Transverse colon (tissue), 4 donors: Measurements from ENCODE around the gene INSL6. TPM values are rescaled to one million over a fixed set of nuclear protein-coding genes. Genes with fewer than 3 reads are reported as not detected.

Experiments used
- DNase-seq: peaks from one replicate; pipeline ENCODE4 v3.0.0-alpha.2; 2019
- H3K27ac ChIP-seq, 4 donors: fragments of 200-600 bp; sonication (generic); 2 replicates each; pipeline ENCODE4 v1.5.1; 2016 to 2018; ENCODE audit warnings: inconsistent platforms in 4 of 4
- H3K27me3 ChIP-seq: fragments of 200-600 bp; sonication (generic); 2 replicates; pipeline ENCODE4 v1.5.1; 2017; ENCODE audit warnings: inconsistent platforms
- H3K36me3 ChIP-seq, 4 donors: fragments of 200-600 bp; sonication (generic); 2 replicates each; pipeline ENCODE4 v1.5.1; 2017 to 2019; ENCODE audit warnings: inconsistent platforms in 4 of 4
- H3K4me1 ChIP-seq, 4 donors: fragments of 200-600 bp; sonication (generic); 2 replicates each; pipeline ENCODE4 v1.5.1; 2017 to 2020; ENCODE audit warnings: inconsistent platforms in 4 of 4
- H3K4me3 ChIP-seq, 4 donors: fragments of 200-600 bp; sonication (generic); 1 replicate in 1 of 4; 2 replicates in 3 of 4; pipeline versions ENCODE4 v1.5.1 to v1.6.1; 2017 to 2019; ENCODE audit warnings: inconsistent platforms in 4 of 4
- H3K9me3 ChIP-seq, 2 donors: fragments of 200-600 bp; sonication (generic); 2 replicates each; pipeline ENCODE4 v1.5.1; 2017 to 2019; ENCODE audit warnings: inconsistent platforms in 2 of 2
- EP300 ChIP-seq: sonication (generic); formaldehyde crosslinking; IDR thresholded peaks from one replicate; pipeline ENCODE4 v1.6.1; 2017; ENCODE audit warnings: antibody characterized with exemption, low read depth
- POLR2A ChIP-seq: fragments of 450-650 bp; IDR thresholded peaks from one replicate; pipeline ENCODE4 v1.6.1; 2016; ENCODE audit warnings: antibody characterized with exemption, mild to moderate bottlenecking, moderate library complexity
- POLR2AphosphoS5 ChIP-seq, 3 donors: sonication (generic); formaldehyde crosslinking; IDR thresholded peaks; one replicate each; pipeline ENCODE4 v1.6.1; 2016; ENCODE audit warnings: antibody characterized with exemption in 3 of 3
- WGBS, 2 donors: methylation state at CpG; one replicate each; pipeline ENCODE4 v1.1.5; 2018; ENCODE audit warnings: low coverage in 1 of 2; 5-methylcytosine and 5-hydroxymethylcytosine counted together
- in situ Hi-C, 4 donors: fragments of 200-750 bp; cut with MboI; loops; one replicate each; pipeline versions ENCODE4 v1.15.0 to v1.15.1; 2017; ENCODE audit warnings: low sequenced_read_pairs in 3 of 4, low pct_ligation_motif_present in 1 of 4, low pct_unique_long_range_greater_than_20kb in 1 of 4
- intact Hi-C: fragments of 100-400 bp; cut with DNase I; formaldehyde crosslinking; loops from one replicate; pipeline ENCODE4 v1.15.1; 2023; ENCODE audit warnings: low total_unique reads
- total RNA-seq, 4 donors: library from RNA; depleted of rRNA; stranded (reverse); fragments of >200 nt; gene quantifications; one replicate each; pipeline ENCODE4 v1.1.0, GENCODE V29; 2016
- TF ChIP-seq, protein P1 (sequence below), 5 experiments: fragments of 200-600 bp in 3 of 5; fragments of 450-650 bp in 2 of 5; sonication (generic) in 3 of 5; IDR thresholded peaks; 1 replicate in 2 of 5; 2 replicates in 3 of 5; pipeline ENCODE4 v1.5.1; 2016 to 2017; ENCODE audit warnings: antibody characterized with exemption in 5 of 5, inconsistent platforms in 3 of 5, mild to moderate bottlenecking in 2 of 5, moderate library complexity in 1 of 5

Gene INSL6
- total RNA-seq, 4 donors from 2014 or later, result not detected

DNA sequence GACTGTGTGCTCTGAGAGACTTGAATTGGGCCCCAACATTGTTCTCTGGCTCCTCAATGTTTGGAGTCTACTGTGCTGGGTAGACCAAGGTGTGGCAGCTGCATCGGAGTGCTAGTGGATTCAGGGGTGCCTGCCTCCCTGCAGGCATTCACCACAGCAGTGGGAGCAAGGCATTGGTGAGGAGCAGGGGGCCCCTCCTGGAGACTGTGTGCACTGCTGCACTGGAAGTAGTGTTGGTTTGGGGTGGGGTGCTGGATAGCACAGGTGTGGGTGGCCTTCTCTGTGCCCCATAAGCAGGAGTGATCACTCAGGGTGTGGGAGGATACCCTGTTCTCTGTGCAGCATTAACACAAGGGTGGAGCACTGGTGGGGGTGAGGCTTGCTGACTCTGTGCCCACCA is 39.2 kb downstream of the INSL6 start:
- H3K36me3 ChIP-seq, result peaks cover 0 to 14% (median 5%) of the 10 kb centered on the region in 4 donors
- no peak for DNase-seq

DNA sequence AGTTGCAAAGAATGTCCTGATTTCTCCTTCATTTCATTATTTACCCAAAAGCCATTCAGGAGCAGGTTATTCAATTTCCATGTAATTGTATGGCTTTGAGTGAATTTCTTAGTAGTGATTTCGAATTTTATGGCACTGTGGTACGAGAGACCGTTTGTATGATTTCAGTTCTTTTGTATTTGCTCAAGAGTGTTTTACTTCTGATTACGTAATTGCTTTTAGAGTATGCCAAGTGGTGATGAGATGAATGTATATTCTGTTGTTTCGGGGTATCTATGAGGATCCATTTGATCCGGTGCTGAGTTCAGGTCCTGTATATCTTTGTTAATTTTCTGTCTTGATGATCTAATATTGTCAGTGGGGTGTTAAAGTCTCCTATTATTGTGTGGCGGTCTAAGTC is 41.2 kb downstream of the INSL6 start:
- DNase-seq, result no peak
- Histone ChIP-seq H3K9me3 (no peaks in the 10 kb centered on the region), H3K4me1 (no peaks in the 10 kb centered on the region), H3K36me3 (peaks cover 0 to 14% (median 5%) of the 10 kb centered on the region in 4 donors), H3K27ac (no peak overlapping the region), H3K27me3 (no peaks in the 10 kb centered on the region), H3K4me3 (no peak overlapping the region)
- WGBS, 2 donors, result 81% methylated on average over 7 of the region's 7 CpGs
- intact Hi-C loops, result no loop called here
- in situ Hi-C loops, result no loop called here
- TF ChIP-seq POLR2A, result no peak
- no peak for TF ChIP-seq EP300
- TF ChIP-seq, protein P1, sequence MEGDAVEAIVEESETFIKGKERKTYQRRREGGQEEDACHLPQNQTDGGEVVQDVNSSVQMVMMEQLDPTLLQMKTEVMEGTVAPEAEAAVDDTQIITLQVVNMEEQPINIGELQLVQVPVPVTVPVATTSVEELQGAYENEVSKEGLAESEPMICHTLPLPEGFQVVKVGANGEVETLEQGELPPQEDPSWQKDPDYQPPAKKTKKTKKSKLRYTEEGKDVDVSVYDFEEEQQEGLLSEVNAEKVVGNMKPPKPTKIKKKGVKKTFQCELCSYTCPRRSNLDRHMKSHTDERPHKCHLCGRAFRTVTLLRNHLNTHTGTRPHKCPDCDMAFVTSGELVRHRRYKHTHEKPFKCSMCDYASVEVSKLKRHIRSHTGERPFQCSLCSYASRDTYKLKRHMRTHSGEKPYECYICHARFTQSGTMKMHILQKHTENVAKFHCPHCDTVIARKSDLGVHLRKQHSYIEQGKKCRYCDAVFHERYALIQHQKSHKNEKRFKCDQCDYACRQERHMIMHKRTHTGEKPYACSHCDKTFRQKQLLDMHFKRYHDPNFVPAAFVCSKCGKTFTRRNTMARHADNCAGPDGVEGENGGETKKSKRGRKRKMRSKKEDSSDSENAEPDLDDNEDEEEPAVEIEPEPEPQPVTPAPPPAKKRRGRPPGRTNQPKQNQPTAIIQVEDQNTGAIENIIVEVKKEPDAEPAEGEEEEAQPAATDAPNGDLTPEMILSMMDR (IDR thresholded peaks at IDR 0.05), result no peak
- TF ChIP-seq POLR2AphosphoS5 (IDR thresholded peaks at IDR 0.05), result no peak

More for the DNA sequence above, 39.2 kb downstream of the INSL6 start:
- WGBS, 2 donors, result 100% methylated on average over 1 of the region's 1 CpG; no CpG with 5 or more reads in 1 of the 2 donors
- Histone ChIP-seq H3K4me3 (no peak overlapping the region), H3K9me3 (peaks cover 0 to 8% of the 10 kb centered on the region in 2 donors), H3K27me3 (no peaks in the 10 kb centered on the region), H3K4me1 (no peaks in the 10 kb centered on the region), H3K27ac (no peak overlapping the region)
- intact Hi-C loops (no loop called here), in situ Hi-C loops (no loop called here)
- TF ChIP-seq EP300 (no peak), POLR2A (no peak), POLR2AphosphoS5 (IDR thresholded peaks at IDR 0.05) (no peak)
- TF ChIP-seq, protein P1 (IDR thresholded peaks at IDR 0.05), result no peak

DNA sequence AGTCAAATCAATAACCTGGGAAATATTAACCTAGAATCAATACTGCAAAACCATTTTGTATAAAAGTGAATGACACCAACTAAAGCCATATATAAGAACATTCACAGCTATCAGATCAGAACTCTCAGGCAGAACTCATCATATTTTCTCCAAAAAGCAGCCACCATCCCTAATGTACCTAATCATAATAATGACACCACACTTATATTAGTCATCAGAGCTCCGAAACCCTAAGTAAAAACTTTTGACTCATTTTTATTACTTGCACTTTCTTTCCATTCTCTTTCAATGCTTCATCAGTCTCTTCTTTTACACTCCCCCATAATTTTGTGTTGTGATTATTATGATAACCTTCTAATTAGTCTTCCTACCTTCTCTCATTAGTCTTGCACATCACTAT is 45.3 kb downstream of the INSL6 start:
- Histone ChIP-seq H3K36me3 (peaks cover 0 to 14% (median 3%) of the 10 kb centered on the region in 4 donors), H3K4me1 (no peaks in the 10 kb centered on the region), H3K9me3 (peaks cover 0 to 11% of the 10 kb centered on the region in 2 donors), H3K4me3 (no peak overlapping the region), H3K27ac (no peak overlapping the region), H3K27me3 (no peaks in the 10 kb centered on the region)
- no peak for DNase-seq
- no peak for TF ChIP-seq POLR2A
- TF ChIP-seq, protein P1 (IDR thresholded peaks at IDR 0.05), result no peak
- TF ChIP-seq EP300, result no peak
- TF ChIP-seq POLR2AphosphoS5 (IDR thresholded peaks at IDR 0.05), result no peak
- intact Hi-C loops (no loop called here), in situ Hi-C loops (no loop called here)
- WGBS, 2 donors, result 64 to 67% methylated on average over 1 of the region's 1 CpG

DNA sequence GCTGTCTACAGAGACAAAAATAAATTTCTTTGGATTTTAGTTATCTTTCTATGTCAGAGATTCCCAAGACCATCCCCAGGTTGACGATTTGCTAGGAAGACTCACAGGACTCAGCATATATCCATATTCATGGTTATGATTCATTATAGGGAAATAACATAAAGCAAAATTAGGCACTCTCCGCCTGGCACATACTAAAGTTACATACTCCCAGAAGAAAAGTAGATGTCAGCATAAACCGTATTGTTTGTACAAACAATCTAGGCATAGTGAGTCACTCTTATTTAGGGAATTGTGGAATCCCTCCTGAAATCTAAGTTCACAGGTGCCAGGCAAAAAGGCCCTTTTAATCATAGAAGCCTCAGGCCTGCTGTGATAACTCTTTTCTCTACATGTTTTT is 62.9 kb downstream of the INSL6 start:
- no peak overlapping the region for H3K4me3 ChIP-seq
- TF ChIP-seq, protein P1 (IDR thresholded peaks at IDR 0.05), result no peak
- no peak for TF ChIP-seq POLR2AphosphoS5 (IDR thresholded peaks at IDR 0.05)
- TF ChIP-seq EP300, result no peak
- TF ChIP-seq POLR2A, result no peak
- intact Hi-C loops (no loop called here), in situ Hi-C loops (no loop called here)
- 91 to 94% methylated on average over 3 of the region's 3 CpGs for WGBS, 2 donors
- no peak overlapping the region for H3K27ac ChIP-seq
- H3K9me3 ChIP-seq, result no peaks in the 10 kb centered on the region
- H3K4me1 ChIP-seq, result no peaks in the 10 kb centered on the region
- no peaks in the 10 kb centered on the region for H3K27me3 ChIP-seq
- no peak for DNase-seq
- peaks cover 0 to 33% (median 5%) of the 10 kb centered on the region in 4 donors for H3K36me3 ChIP-seq
